Activated CD4-positive, alpha-beta memory T cell treated with anti-CD3 and anti-CD28 coated beads for 36 hours (primary cell): ENCODE results near the gene VSTM5. TPM values are rescaled to one million over a fixed set of nuclear protein-coding genes. Genes with fewer than 3 reads are reported as not detected.
"Not testable (repeated sequence)": the region's sequence is repeated elsewhere in the genome, so short reads cannot be mapped to it uniquely, and the experiment has no call there.

Experiments used
- CTCF ChIA-PET: fragments of 350-600 bp; sonication (Branson Sonifier 250); formaldehyde crosslinking; loops from one replicate; lab custom pipeline; 2021; ENCODE audit warnings: antibody characterized with exemption, inconsistent platforms; lab: Charles Lee
- POLR2A ChIA-PET: fragments of 350-600 bp; sonication (Branson Sonifier 250); formaldehyde crosslinking; loops from one replicate; lab custom pipeline; 2021; ENCODE audit warnings: antibody characterized with exemption; lab: Charles Lee
- DNase-seq: peaks from one replicate; pipeline ENCODE4 v3.0.0-alpha.2; 2020
- H3K27ac Mint-ChIP-seq: one replicate; pipeline ENCODE4 v1.8.0; 2021; ENCODE audit warnings: mixed read lengths
- H3K27me3 Mint-ChIP-seq: one replicate; pipeline ENCODE4 v1.8.0; 2021; ENCODE audit warnings: mixed read lengths
- H3K36me3 Mint-ChIP-seq: one replicate; pipeline ENCODE4 v1.8.0; 2021; ENCODE audit warnings: mixed read lengths
- H3K4me1 Mint-ChIP-seq: one replicate; pipeline ENCODE4 v1.8.0; 2021; ENCODE audit warnings: low read depth, mixed read lengths
- H3K4me3 Mint-ChIP-seq: one replicate; pipeline ENCODE4 v1.8.0; 2021; ENCODE audit warnings: mild to moderate bottlenecking, mixed read lengths
- H3K9me3 Mint-ChIP-seq: one replicate; pipeline ENCODE4 v1.8.0; 2021; ENCODE audit warnings: mixed read lengths
- intact Hi-C: fragments of 100-400 bp; cut with micrococcal nuclease; formaldehyde crosslinking; loops from one replicate; pipeline ENCODE4 v1.15.1; 2023
- total RNA-seq, 2 experiments: library from RNA; stranded (reverse); gene quantifications; one replicate each; pipeline ENCODE4 v1.2.3, GENCODE V29; 2021

The VSTM5 gene
- total RNA-seq, 2 experiments from 2014 or later: not detected

DNA sequence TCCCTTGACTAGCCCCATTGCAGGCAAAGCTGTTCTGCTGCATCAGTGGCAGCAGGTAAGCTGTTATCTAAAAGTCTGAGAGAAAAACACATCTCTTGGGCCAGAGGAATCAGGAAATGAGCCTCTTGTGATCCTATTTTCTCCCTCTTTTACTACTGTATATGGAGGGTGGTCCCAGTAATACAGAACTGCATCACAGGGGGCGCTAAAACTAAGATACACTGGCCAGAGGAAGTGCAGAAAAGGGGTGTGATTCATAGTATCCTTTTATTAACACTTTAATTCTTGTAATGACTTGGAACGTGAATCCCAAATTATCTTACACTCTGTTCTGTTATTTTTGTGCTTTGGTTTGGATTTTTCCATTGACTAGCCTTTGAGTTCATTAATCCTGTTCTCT, 75.1 kb downstream of the VSTM5 start:
- no peak for DNase-seq
- no peaks in the 10 kb centered on the region for H3K4me1 Mint-ChIP-seq
- H3K27ac Mint-ChIP-seq: no peak overlapping the region
- peaks cover 5% of the 10 kb centered on the region for H3K9me3 Mint-ChIP-seq
- H3K4me3 Mint-ChIP-seq: no peak overlapping the region
- POLR2A ChIA-PET: no interaction called here
- intact Hi-C loops: no loop called here
- H3K27me3 Mint-ChIP-seq: no peaks in the 10 kb centered on the region
- no peaks in the 10 kb centered on the region for H3K36me3 Mint-ChIP-seq
- CTCF ChIA-PET: interaction anchor here (1.5 kb wide), 1 partner anchor 9 kb away, joined by 5 read pairs; the partner anchor contains the start of gene MED17

DNA sequence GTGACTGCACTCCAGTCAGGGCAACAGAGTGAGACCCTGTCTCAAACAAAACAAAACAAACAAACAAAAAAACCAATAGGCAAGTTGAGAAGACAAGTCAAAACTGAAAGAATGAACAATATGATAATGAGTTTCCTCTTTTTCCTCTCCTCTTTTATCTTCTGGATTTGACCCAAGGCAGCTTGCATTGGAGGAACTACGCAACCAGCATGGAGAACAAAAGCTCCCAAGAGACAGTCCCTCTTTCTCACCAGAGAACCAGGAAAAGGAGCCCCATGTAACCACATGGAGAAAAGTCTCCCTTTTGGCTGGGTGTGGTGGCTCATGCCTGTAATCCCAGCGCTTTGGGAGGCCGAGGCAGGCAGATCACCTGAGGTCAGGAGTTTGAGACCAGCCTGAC, 75.9 kb downstream of the VSTM5 start:
- DNase-seq, H3K36me3 Mint-ChIP-seq, H3K4me1 Mint-ChIP-seq, H3K27me3 Mint-ChIP-seq, POLR2A ChIA-PET, intact Hi-C loops, H3K4me3 Mint-ChIP-seq, H3K9me3 Mint-ChIP-seq, H3K27ac Mint-ChIP-seq: not testable (repeated sequence)
- CTCF ChIA-PET: interaction anchor here (1.5 kb wide), 1 partner anchor 9 kb away, joined by 5 read pairs; the partner anchor contains the start of gene MED17

DNA sequence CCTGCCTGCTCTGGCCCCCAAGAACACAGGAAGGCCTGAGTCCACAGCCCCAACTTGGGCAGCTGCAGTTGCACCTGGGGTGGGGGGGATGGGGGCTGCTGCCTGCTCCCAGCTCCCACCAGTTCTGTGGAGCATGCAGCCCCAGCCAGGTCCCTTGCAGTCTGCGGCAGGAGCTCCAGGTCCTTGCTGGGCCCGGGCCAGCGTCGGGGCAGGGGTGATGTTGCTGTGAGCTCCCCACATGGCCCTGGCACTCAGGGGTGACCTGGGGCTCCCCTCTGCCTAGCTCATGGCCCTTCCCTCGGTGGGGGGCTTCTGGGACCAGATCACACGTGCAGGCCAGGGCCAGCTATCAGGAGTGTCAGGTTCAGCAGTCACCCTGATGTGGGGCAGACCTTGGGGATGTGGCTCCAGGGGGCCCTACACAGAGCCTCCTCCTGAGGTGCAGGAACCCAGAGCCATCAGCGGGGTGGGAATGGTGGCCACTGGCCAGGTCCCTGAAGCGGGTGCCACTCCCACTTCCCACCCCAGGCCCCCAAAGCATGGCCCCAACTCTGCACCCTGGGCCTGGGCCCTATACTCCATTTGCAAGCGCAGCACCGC, 76.7 kb downstream of the VSTM5 start:
- intact Hi-C loops: no loop called here
- no peaks in the 10 kb centered on the region for H3K27me3 Mint-ChIP-seq
- no peak overlapping the region for H3K27ac Mint-ChIP-seq
- peaks cover 3% of the 10 kb centered on the region for H3K9me3 Mint-ChIP-seq
- H3K36me3 Mint-ChIP-seq: no peaks in the 10 kb centered on the region
- POLR2A ChIA-PET: no interaction called here
- H3K4me1 Mint-ChIP-seq: no peaks in the 10 kb centered on the region
- no peak overlapping the region for H3K4me3 Mint-ChIP-seq
- CTCF ChIA-PET: no interaction called here
- DNase-seq: no peak

DNA sequence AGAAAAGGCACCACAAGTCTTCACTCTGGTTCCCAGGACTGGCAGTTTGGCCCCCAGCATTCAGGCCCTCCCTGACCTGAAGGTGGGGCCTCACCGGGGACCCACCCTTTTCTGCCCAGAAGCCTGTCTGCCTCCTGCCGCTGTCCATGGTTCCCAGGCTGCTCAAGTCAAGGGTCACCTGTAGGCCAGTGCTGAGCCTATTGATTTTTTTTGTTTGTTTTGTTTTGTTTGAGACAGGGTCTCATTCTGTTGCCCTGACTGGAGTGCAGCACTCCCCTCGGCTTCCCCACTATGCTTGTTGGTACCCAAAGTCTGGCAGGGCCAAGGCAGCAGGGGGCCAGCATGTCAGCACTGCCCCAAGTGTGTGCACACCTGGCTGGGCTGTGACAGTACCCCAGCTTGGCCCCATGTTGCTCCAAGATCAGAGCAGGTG, 77.4 kb downstream of the VSTM5 start:
- Mint-ChIP-seq H3K9me3 (peaks cover 2% of the 10 kb centered on the region), H3K4me3 (no peak overlapping the region), H3K4me1 (no peaks in the 10 kb centered on the region), H3K27ac (no peak overlapping the region), H3K36me3 (peaks cover under 1% of the 10 kb centered on the region), H3K27me3 (no peaks in the 10 kb centered on the region)
- ChIA-PET POLR2A (no interaction called here), CTCF (interaction anchor here (1.0 kb wide), 1 partner anchor 10 kb away, joined by 3 read pairs; the partner anchor contains the start of gene MED17)
- intact Hi-C loops: no loop called here
- no peak for DNase-seq

DNA sequence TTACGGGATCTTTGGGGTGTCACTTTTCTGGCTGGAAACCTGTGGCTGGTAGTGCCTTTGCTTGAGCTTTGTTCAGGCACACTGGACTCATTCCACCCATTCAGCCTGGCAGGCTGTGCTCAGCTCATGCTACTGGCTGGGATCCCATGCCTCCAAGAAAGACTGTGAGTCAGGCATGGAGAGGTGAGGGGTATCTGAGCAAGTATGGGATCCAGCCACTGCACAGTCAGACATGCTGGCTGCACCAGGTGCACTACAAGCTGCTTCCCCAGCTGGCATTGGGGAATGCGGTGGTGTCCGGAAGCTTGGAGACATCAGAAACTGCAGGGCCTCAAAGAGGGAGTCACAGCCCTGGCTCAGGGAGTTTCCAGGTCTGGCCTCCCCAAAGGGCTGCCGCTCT, 78.3 kb downstream of the VSTM5 start:
- CTCF ChIA-PET: interaction anchor here (0.8 to 1.0 kb wide), 2 partner anchors 10 to 11 kb away, joined by 3 read pairs; partner anchors contain the start of gene MED17

DNA sequence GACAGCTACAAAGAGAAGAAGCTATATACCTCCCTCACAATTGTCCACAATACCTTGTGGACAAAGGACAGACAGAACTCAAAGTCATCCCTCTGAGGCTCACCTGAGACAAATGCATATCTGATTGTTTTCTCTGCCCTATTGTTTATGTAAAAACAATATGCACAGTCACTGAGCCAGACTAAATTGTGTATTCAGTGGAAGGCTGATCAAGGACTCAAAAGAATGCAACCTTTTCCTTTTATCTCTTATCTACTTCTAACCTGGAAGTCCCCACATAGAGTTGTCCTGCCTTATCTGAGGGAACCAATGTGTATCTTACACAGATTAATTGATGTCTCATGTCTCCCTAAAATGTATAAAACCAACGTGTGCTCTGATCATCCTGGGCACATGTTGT, 80.3 kb downstream of the VSTM5 start:
- intact Hi-C loops: no loop called here
- H3K27me3 Mint-ChIP-seq: no peaks in the 10 kb centered on the region
- ChIA-PET POLR2A (no interaction called here), CTCF (no interaction called here)
- no peak for DNase-seq
- H3K36me3 Mint-ChIP-seq: peaks cover 11% of the 10 kb centered on the region
- peaks cover 17% of the 10 kb centered on the region for H3K9me3 Mint-ChIP-seq
- H3K4me1 Mint-ChIP-seq: no peaks in the 10 kb centered on the region
- H3K27ac Mint-ChIP-seq: no peak overlapping the region
- no peak overlapping the region for H3K4me3 Mint-ChIP-seq

More for the DNA sequence above, 78.3 kb downstream of the VSTM5 start:
- intact Hi-C loops: no loop called here
- no peak for DNase-seq
- peaks cover 7% of the 10 kb centered on the region for H3K9me3 Mint-ChIP-seq
- peaks cover 3% of the 10 kb centered on the region for H3K36me3 Mint-ChIP-seq
- POLR2A ChIA-PET: interaction anchor here (0.6 to 1.2 kb wide), 3 partner anchors 12 to 34 kb away, joined by 3 to 4 read pairs (median 3); no protein-coding TSS in a partner anchor
- H3K27me3 Mint-ChIP-seq: no peaks in the 10 kb centered on the region
- H3K4me1 Mint-ChIP-seq: no peaks in the 10 kb centered on the region
- H3K4me3 Mint-ChIP-seq: no peak overlapping the region
- no peak overlapping the region for H3K27ac Mint-ChIP-seq

Other genes starting within 250 kb of the VSTM5 start
- 10 to 100 TPM; 28.0 to 28.4 TPM for gene CEP295, start 188.9 kb downstream of the VSTM5 start, total RNA-seq
- 100 to 1,000 TPM; 325 to 342 TPM for gene TAF1D, start 109.1 kb downstream of the VSTM5 start, total RNA-seq
- 10 to 100 TPM; 21.6 to 23.7 TPM for gene C11orf54, start 108.9 kb downstream of the VSTM5 start, total RNA-seq
- 10 to 100 TPM; 32.3 to 34.7 TPM for gene MED17, start 66.3 kb downstream of the VSTM5 start, total RNA-seq
- gene HEPHL1, start 170.7 kb upstream of the VSTM5 start, total RNA-seq: not detected